ENCODE data around the gene TRIM54. TPM values are rescaled to one million over a fixed set of nuclear protein-coding genes. Genes with fewer than 3 reads are reported as not detected.

TRIM54 gene
- total and polyA plus RNA-seq, 2 of the 8 experiments (the other 6 are each of a cell fraction or from before 2014, with no cell fraction given): 3.9 to 5.8 TPM

DNA sequence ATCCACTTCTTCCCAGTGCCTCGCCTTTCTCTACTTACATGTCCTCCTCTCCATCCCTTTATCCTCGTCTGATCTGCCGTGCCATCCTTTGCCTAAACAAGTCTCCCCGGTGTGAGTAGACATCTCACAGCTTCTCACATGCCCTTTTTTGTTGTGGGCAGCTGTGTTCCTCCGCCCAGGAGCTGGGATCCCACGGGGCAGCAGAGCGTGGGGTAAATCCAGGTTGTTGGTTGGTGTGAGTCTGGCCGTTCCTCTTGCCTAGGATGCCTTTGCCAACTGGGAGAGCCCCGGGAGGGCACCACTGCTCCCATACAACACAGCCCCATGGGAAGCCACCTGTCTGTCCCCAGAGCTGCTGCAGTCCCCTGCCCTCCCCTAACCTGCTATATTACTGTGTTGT, 41.8 kb upstream of the TRIM54 start:
- Histone ChIP-seq H3K36me3 (ENCODE audit: control insufficient read depth in 2 of 4, insufficient read depth in 4 of 4, low read length in 3 of 4) (peaks cover 65 to 93% (median 88%) of the 10 kb centered on the region in 4 experiments), H3K27ac (ENCODE audit: low read depth, low read length) (no peak overlapping the region), H3K4me2 (ENCODE audit: insufficient read depth in 1 of 2, low read depth in 2 of 2, low read length in 2 of 2) (no peak overlapping the region), H2BK20ac (ENCODE audit: low read length) (no peak overlapping the region), H4K20me1 (replicated peaks in 1 of 2; ENCODE audit: control insufficient read depth in 1 of 2, insufficient read depth in 2 of 2, low read length in 2 of 2) (peaks cover 4 to 18% of the 10 kb centered on the region in 2 experiments), H2BK15ac (ENCODE audit: low read length) (no peak overlapping the region), H2BK5ac (ENCODE audit: low read depth, low read length) (no peak overlapping the region), H4K91ac (replicated peaks; ENCODE audit: insufficient read length, low read length) (no peak overlapping the region), H3K9me3 (ENCODE audit: insufficient read depth in 2 of 2, low read depth in 1 of 2, low read length in 1 of 2) (no peaks in the 10 kb centered on the region), H2AFZ (ENCODE audit: low read length) (no peak overlapping the region), H2BK12ac (ENCODE audit: low read depth, low read length) (no peak overlapping the region), H3K4ac (replicated peaks; ENCODE audit: insufficient read length, low read depth, low read length) (no peak overlapping the region), H3K14ac (ENCODE audit: insufficient read length) (no peak overlapping the region), H3K56ac (replicated peaks; ENCODE audit: insufficient read length, low read depth, low read length) (no peak overlapping the region), H3K4me1 (replicated peaks in 1 of 4; ENCODE audit: control insufficient read depth in 3 of 4, insufficient read depth in 4 of 4, low read length in 3 of 4) (no peaks in the 10 kb centered on the region), H3K4me3 (ENCODE audit: extremely low read depth in 1 of 4, insufficient read depth in 2 of 4, low read depth in 3 of 4, low read length in 4 of 4) (no peak overlapping the region), H3K23ac (ENCODE audit: insufficient read length) (no peak overlapping the region), H3K23me2 (ENCODE audit: low read depth, low read length) (no peaks in the 10 kb centered on the region), H2AK5ac (ENCODE audit: low read depth, low read length) (no peak overlapping the region), H4K5ac (ENCODE audit: insufficient read length, low read depth, low read length) (no peak overlapping the region), H2BK120ac (replicated peaks; ENCODE audit: low read depth, low read length) (no peak overlapping the region), H3K27me3 (replicated peaks in 1 of 4; ENCODE audit: control insufficient read depth in 3 of 4, extremely low read depth in 1 of 4, insufficient read depth in 3 of 4, low read length in 3 of 4) (no peaks in the 10 kb centered on the region), H3K18ac (ENCODE audit: extremely low read depth, low read length) (no peak overlapping the region), H4K8ac (ENCODE audit: extremely low read depth, insufficient read depth, low read length) (no peak overlapping the region), H3K79me2 (ENCODE audit: control insufficient read depth in 1 of 2, insufficient read depth in 2 of 2, low read length in 2 of 2) (no peaks in the 10 kb centered on the region), H3K9ac (replicated peaks in 1 of 4; ENCODE audit: extremely low read depth in 1 of 4, low read depth in 3 of 4, low read length in 3 of 4) (no peak overlapping the region), H3K79me1 (ENCODE audit: low read depth, low read length) (no peaks in the 10 kb centered on the region)
- POLR2A ChIA-PET (ENCODE audit: partially characterized antibody): interaction anchor here (0.8 to 32.6 kb wide), 7 partner anchors 4 to 108 kb away, joined by 3 to 835 read pairs (median 5); partner anchors contain the start of gene CAD
- FAIRE-seq (no peak), DNase-seq (ENCODE audit: low read depth in 1 of 2, low spot score in 2 of 2) (no peak)
- no peak for TF ChIP-seq RXRA (IDR thresholded peaks at IDR 0.05; ENCODE audit: insufficient read depth, low read depth, low read length)
- no peak for TF ChIP-seq HDAC6 (IDR thresholded peaks at IDR 0.05; ENCODE audit: low read depth, low read length)
- 96% methylated on average over 9 of the region's 9 CpGs; no CpG with 5 or more reads in 1 of the 2 experiments for WGBS, 2 experiments (ENCODE audit: extremely low coverage in 1 of 2, insufficient coverage in 1 of 2, insufficient read length in 1 of 2, insufficient replicate concordance in 2 of 2, low coverage in 1 of 2, low lambda C conversion rate in 2 of 2, missing lambda C conversion rate in 1 of 2)
- CTCF ChIA-PET (ENCODE audit: partially characterized antibody): interaction anchor here (0.8 to 3.9 kb wide), 9 partner anchors 8 to 169 kb away, joined by 3 to 32 read pairs (median 6); partner anchors contain the start of genes OST4 and TRIM54

Measured in H1 (cell line).